GM18907 (cell line): ENCODE results near the gene PCAT6.
A peak's percentile ranks its signal among the peaks of the same experiment; 100 is the strongest.

Experiments
- ATAC-seq: cut with Tn5 transposase; IDR thresholded peaks from one replicate; pipeline ENCODE4 v1.9.1; 2021; ENCODE audit warnings: mild to moderate bottlenecking, moderate library complexity; ENCODE audit not compliant: unreplicated experiment

The PCAT6 gene

GRCh38 chr1:202844259-202844658 is 33.5 kb downstream of the PCAT6 start:
- ATAC-seq = no peak

GRCh38 chr1:202844935-202845334 is 34.2 kb downstream of the PCAT6 start:
- no peak for ATAC-seq

- ATAC-seq = no peak
Measured at GRCh38 chr1:202848191-202848542, 37.4 kb downstream of the PCAT6 start.

- ATAC-seq = no peak
Measured at GRCh38 chr1:202850593-202851362, 40.0 kb downstream of the PCAT6 start.

- no peak for ATAC-seq
Measured at GRCh38 chr1:202852163-202852904, 41.6 kb downstream of the PCAT6 start.

- ATAC-seq = no peak
Measured at GRCh38 chr1:202854787-202855186, 44.0 kb downstream of the PCAT6 start.

GRCh38 chr1:202856014-202856413 is 45.3 kb downstream of the PCAT6 start:
- no peak for ATAC-seq

GRCh38 chr1:202857136-202857610 is 46.4 kb downstream of the PCAT6 start:
- ATAC-seq = no peak

GRCh38 chr1:202858331-202858730 is 47.6 kb downstream of the PCAT6 start:
- no peak for ATAC-seq

GRCh38 chr1:202858789-202859414 is 48.1 kb downstream of the PCAT6 start:
- no peak for ATAC-seq

GRCh38 chr1:202860744-202861419 is 50.1 kb downstream of the PCAT6 start:
- peak; percentile 22 for ATAC-seq
